Naive thymus-derived CD8-positive, alpha-beta T cell (primary cell): ENCODE data around the gene SPATA3. TPM values are rescaled to one million over a fixed set of nuclear protein-coding genes. Genes with fewer than 3 reads are reported as not detected.
A peak's percentile ranks its signal among the peaks of the same experiment; 100 is the strongest.

ENCODE experiments used
- ATAC-seq, 2 donors: fragments of 150-1000 bp; cut with Tn5 transposase in 1 of 2; sonication (Bioruptor Pico), chemical (Tn5 transposase) in 1 of 2; 1 replicate in 1 of 2; 2 replicates in 1 of 2; pipeline ENCODE4 v1.10.0; 2021; ENCODE audit warnings: mild to moderate bottlenecking in 2 of 2, moderate library complexity in 2 of 2
- POLR2A ChIA-PET: fragments of 350-600 bp; sonication (Branson Sonifier 250); formaldehyde crosslinking; loops from one replicate; lab custom pipeline; 2021; ENCODE audit warnings: antibody characterized with exemption; lab: Charles Lee
- DNase-seq, 10 donors: peaks; one replicate each; pipeline versions ENCODE4 v3.0.0 to v3.0.0-alpha.2; 2020 to 2022
- H3K27ac Mint-ChIP-seq, 10 donors: one replicate each; pipeline ENCODE4 v1.8.0; 2020 to 2022; ENCODE audit warnings: mild to moderate bottlenecking in 10 of 10, mixed read lengths in 10 of 10, moderate library complexity in 4 of 10, inconsistent platforms in 1 of 10
- H3K27me3 Mint-ChIP-seq, 5 donors: one replicate each; pipeline ENCODE4 v1.8.0; 2021 to 2022; ENCODE audit warnings: mixed read lengths in 5 of 5
- H3K36me3 Mint-ChIP-seq, 3 donors: one replicate each; pipeline ENCODE4 v1.8.0; 2020 to 2022; ENCODE audit warnings: mixed read lengths in 3 of 3, mild to moderate bottlenecking in 2 of 3, inconsistent platforms in 1 of 3
- H3K4me1 Mint-ChIP-seq, 4 donors: one replicate each; pipeline ENCODE4 v1.8.0; 2021 to 2022; ENCODE audit warnings: mixed read lengths in 4 of 4
- H3K4me3 Mint-ChIP-seq, 10 donors: one replicate each; pipeline ENCODE4 v1.8.0; 2020 to 2022; ENCODE audit warnings: mild to moderate bottlenecking in 10 of 10, mixed read lengths in 10 of 10, moderate library complexity in 6 of 10, inconsistent platforms in 1 of 10
- H3K9me3 Mint-ChIP-seq, 9 donors: one replicate each; pipeline ENCODE4 v1.8.0; 2020 to 2022; ENCODE audit warnings: mixed read lengths in 9 of 9, mild to moderate bottlenecking in 3 of 9, inconsistent platforms in 1 of 9, moderate library complexity in 1 of 9
- polyA plus RNA-seq, 3 donors: library from polyadenylated mRNA; unstranded; fragments of 300-500 nt; fragmentation: Illumina TruSeq; gene quantifications; one replicate each; pipeline ENCODE4 v1.2.3, GENCODE V29; 2021
- total RNA-seq, 8 experiments: library from RNA in 2 of 8; stranded (reverse) in 2 of 8; gene quantifications; one replicate each; pipeline ENCODE4 v1.2.3 and lab custom pipeline; 2021 to 2026

Gene SPATA3
- total and polyA plus RNA-seq, 5 experiments from 2014 or later, result not detected

- Mint-ChIP-seq H3K9me3 (no peaks in the 10 kb centered on the region), H3K27ac (no peak overlapping the region), H3K36me3 (no peaks in the 10 kb centered on the region), H3K4me3 (no peak overlapping the region), H3K27me3 (peaks cover 0 to 29% (median 13%) of the 10 kb centered on the region in 5 donors), H3K4me1 (peaks cover 10 to 26% (median 21%) of the 10 kb centered on the region in 4 donors)
- POLR2A ChIA-PET, result interaction anchor here (0.6 kb wide), 2 partner anchors 58 to 321 kb away, joined by 3 to 4 read pairs; no protein-coding TSS in a partner anchor
- DNase-seq (no peak), ATAC-seq (no peak)
Observed at GRCh38 chr2:231050018-231050901, 54.3 kb downstream of the SPATA3 start.

GRCh38 chr2:231051116-231051515 lies 55.2 kb downstream of the SPATA3 start:
- H3K4me1 Mint-ChIP-seq, result peaks cover 10 to 28% (median 22%) of the 10 kb centered on the region in 4 donors
- POLR2A ChIA-PET, result interaction anchor here (0.6 to 2.3 kb wide), 2 partner anchors 59 to 413 kb away, joined by 3 to 7 read pairs; partner anchors contain the start of gene NCL
- H3K36me3 Mint-ChIP-seq, result no peaks in the 10 kb centered on the region
- DNase-seq (no peak), ATAC-seq (no peak)
- H3K9me3 Mint-ChIP-seq, result no peaks in the 10 kb centered on the region
- H3K4me3 Mint-ChIP-seq, result peak overlapping the region in 4 of 10 donors; percentile 21 to 55 (median 44)
- H3K27ac Mint-ChIP-seq, result no peak overlapping the region
- peaks cover 0 to 24% (median 13%) of the 10 kb centered on the region in 5 donors for H3K27me3 Mint-ChIP-seq

- H3K27me3 Mint-ChIP-seq, result peaks cover 0 to 19% (median 6%) of the 10 kb centered on the region in 5 donors
- peak overlapping the region in 9 of 10 donors; percentile 19 to 87 (median 62) for H3K27ac Mint-ChIP-seq
- peak; percentile 67 to 86 (median 78) for DNase-seq
- peak overlapping the region; percentile 87 to 94 (median 90) for H3K4me3 Mint-ChIP-seq
- no peaks in the 10 kb centered on the region for H3K9me3 Mint-ChIP-seq
- no peaks in the 10 kb centered on the region for H3K36me3 Mint-ChIP-seq
- POLR2A ChIA-PET, result interaction anchor here (0.9 to 2.3 kb wide), 3 partner anchors 72 to 411 kb away, joined by 3 to 7 read pairs (median 4); partner anchors contain the start of gene NCL
- H3K4me1 Mint-ChIP-seq, result peaks cover 12 to 37% (median 28%) of the 10 kb centered on the region in 4 donors
- peak; percentile 74 to 80 for ATAC-seq
Observed at GRCh38 chr2:231052494-231053451, 56.9 kb downstream of the SPATA3 start.

- POLR2A ChIA-PET, result no interaction called here
- Mint-ChIP-seq H3K4me3 (peak overlapping the region in 3 of 10 donors; percentile 27 to 38 (median 30)), H3K36me3 (no peaks in the 10 kb centered on the region), H3K9me3 (no peaks in the 10 kb centered on the region), H3K27me3 (peaks cover 0 to 15% (median 6%) of the 10 kb centered on the region in 5 donors), H3K27ac (peak overlapping the region in 3 of 10 donors; percentile 6 to 53 (median 7)), H3K4me1 (peaks cover 19 to 48% (median 39%) of the 10 kb centered on the region in 4 donors)
- ATAC-seq (no peak), DNase-seq (no peak)
Observed at GRCh38 chr2:231053846-231054245, 57.9 kb downstream of the SPATA3 start.

GRCh38 chr2:231056453-231057416 lies 60.8 kb downstream of the SPATA3 start, which contains the start of gene PSMD1:
TSS of gene PSMD1 (plus strand) at chr2:231056867. CDS start at chr2:231057026, 159 bp downstream.
- DNase-seq (peak; percentile 86 to 99 (median 94)), ATAC-seq (peak; percentile 83)
- peaks cover 0 to 4% (median 0%) of the 10 kb centered on the region in 3 donors for H3K36me3 Mint-ChIP-seq
- H3K27ac Mint-ChIP-seq, result peak within 1 kb of the TSS; percentile 99 to 100 (median 100)
- peak within 1 kb of the TSS; percentile 91 to 99 (median 98) for H3K4me3 Mint-ChIP-seq
- peaks cover 28 to 60% (median 54%) of the 10 kb centered on the region in 4 donors for H3K4me1 Mint-ChIP-seq
- H3K27me3 Mint-ChIP-seq, result peaks cover 0 to 13% (median 0%) of the 10 kb centered on the region in 5 donors
- no peaks in the 10 kb centered on the region for H3K9me3 Mint-ChIP-seq
- POLR2A ChIA-PET, result no interaction called here

GRCh38 chr2:231057590-231057989 lies 61.7 kb downstream of the SPATA3 start:
- no peaks in the 10 kb centered on the region for H3K9me3 Mint-ChIP-seq
- DNase-seq (no peak), ATAC-seq (no peak)
- H3K36me3 Mint-ChIP-seq, result peaks cover 0 to 12% (median 4%) of the 10 kb centered on the region in 3 donors
- peak overlapping the region; percentile 58 to 99 (median 78) for H3K27ac Mint-ChIP-seq
- H3K4me3 Mint-ChIP-seq, result peak overlapping the region; percentile 81 to 99 (median 94)
- H3K4me1 Mint-ChIP-seq, result peaks cover 27 to 55% (median 49%) of the 10 kb centered on the region in 4 donors
- peaks cover 0 to 13% (median 0%) of the 10 kb centered on the region in 5 donors for H3K27me3 Mint-ChIP-seq
- POLR2A ChIA-PET, result no interaction called here

Other genes starting within 250 kb of the SPATA3 start
- gene ITM2C, start 131.2 kb upstream of the SPATA3 start, total RNA-seq, result 10 to 100 TPM; 30.9 to 38.7 TPM
- gene ITM2C, start 131.2 kb upstream of the SPATA3 start, polyA plus RNA-seq, result 10 to 100 TPM; 35.4 to 56.7 (median 53.8) TPM
- gene GPR55, start 70.9 kb upstream of the SPATA3 start, total RNA-seq, result 10 to 100 TPM in 1 of 2 experiments, 1 to 10 TPM in 1; 8.9 to 10.4 TPM
- gene GPR55, start 70.9 kb upstream of the SPATA3 start, polyA plus RNA-seq, result 1 to 10 TPM; 1.1 to 3.2 (median 3.1) TPM
- gene C2orf72, start 41.4 kb downstream of the SPATA3 start, total RNA-seq, result not detected
- gene C2orf72, start 41.4 kb downstream of the SPATA3 start, polyA plus RNA-seq, result not detected
- 10 to 100 TPM; 41.6 to 46.0 TPM for gene PSMD1, start 60.7 kb downstream of the SPATA3 start, total RNA-seq
- 10 to 100 TPM; 43.0 to 54.3 (median 48.3) TPM for gene PSMD1, start 60.7 kb downstream of the SPATA3 start, polyA plus RNA-seq
- not detected for gene HTR2B, start 128.9 kb downstream of the SPATA3 start, total RNA-seq
- under 1 TPM in 2 of 3 donors, not detected in 1; 0.08 to 0.15 TPM for gene HTR2B, start 128.9 kb downstream of the SPATA3 start, polyA plus RNA-seq
- gene ARMC9, start 202.5 kb downstream of the SPATA3 start, total RNA-seq, result 1 to 10 TPM; 1.7 to 2.0 TPM
- 1 to 10 TPM in 2 of 3 donors, under 1 TPM in 1; 0.78 to 2.6 (median 2.2) TPM for gene ARMC9, start 202.5 kb downstream of the SPATA3 start, polyA plus RNA-seq